Natural killer cell (primary cell): ENCODE results near the gene GNPDA2. TPM values are rescaled to one million over a fixed set of nuclear protein-coding genes. Genes with fewer than 3 reads are reported as not detected.
A peak's percentile ranks its signal among the peaks of the same experiment; 100 is the strongest.

Experiments
- ATAC-seq, 3 donors: fragments of 150-1000 bp in 2 of 3; fragments of 200-7000 bp in 1 of 3; cut with Tn5 transposase; 1 replicate in 1 of 3; 2 replicates in 2 of 3; pipeline ENCODE4 v1.10.0; 2021; ENCODE audit warnings: mild to moderate bottlenecking in 2 of 3, moderate library complexity in 2 of 3
- DNase-seq, 2 donors: peaks; one replicate each; pipeline versions ENCODE4 v3.0.0 to v3.0.0-alpha.2; 2013 to 2021; ENCODE audit warnings: mixed read lengths in 1 of 2
- H3K27ac ChIP-seq: one replicate; pipeline ENCODE4 v1.5.1; 2013; ENCODE audit warnings: mild to moderate bottlenecking, low read length
- H3K27me3 ChIP-seq: one replicate; pipeline ENCODE4 v1.6.1; 2013; ENCODE audit warnings: low read length; ENCODE audit not compliant: control insufficient read depth, insufficient read depth
- H3K36me3 ChIP-seq: one replicate; pipeline ENCODE4 v1.6.1; 2013; ENCODE audit warnings: low read length; ENCODE audit not compliant: control insufficient read depth, insufficient read depth
- H3K4me1 ChIP-seq: one replicate; pipeline ENCODE4 v1.6.1; 2013; ENCODE audit warnings: low read length; ENCODE audit not compliant: control insufficient read depth, insufficient read depth
- H3K4me3 ChIP-seq: one replicate; pipeline ENCODE4 v1.5.1; 2013; ENCODE audit warnings: low read length
- H3K9me3 ChIP-seq: one replicate; pipeline ENCODE4 v1.6.1; 2013; ENCODE audit warnings: low read length; ENCODE audit not compliant: control insufficient read depth, insufficient read depth
- H3K27ac Mint-ChIP-seq, 2 donors: one replicate each; pipeline ENCODE4 v1.8.0; 2022; ENCODE audit warnings: mild to moderate bottlenecking in 2 of 2, mixed read lengths in 2 of 2, moderate library complexity in 1 of 2
- H3K27me3 Mint-ChIP-seq, 2 donors: one replicate each; pipeline ENCODE4 v1.8.0; 2022; ENCODE audit warnings: low read depth in 2 of 2, mixed read lengths in 2 of 2
- H3K36me3 Mint-ChIP-seq: one replicate; pipeline ENCODE4 v1.8.0; 2022; ENCODE audit warnings: mixed read lengths
- H3K4me1 Mint-ChIP-seq, 2 donors: one replicate each; pipeline ENCODE4 v1.8.0; 2022; ENCODE audit warnings: mixed read lengths in 2 of 2
- H3K4me3 Mint-ChIP-seq: one replicate; pipeline ENCODE4 v1.8.0; 2022; ENCODE audit warnings: mild to moderate bottlenecking, moderate library complexity, mixed read lengths
- H3K9me3 Mint-ChIP-seq, 2 donors: one replicate each; pipeline ENCODE4 v1.8.0; 2022; ENCODE audit warnings: mixed read lengths in 2 of 2
- WGBS: methylation state at CpG from one replicate; pipeline ENCODE4 v1.1.7; 2013; ENCODE audit warnings: missing lambda C conversion rate; ENCODE audit not compliant: insufficient coverage; 5-methylcytosine and 5-hydroxymethylcytosine counted together
- intact Hi-C: fragments of 100-400 bp; cut with micrococcal nuclease; formaldehyde crosslinking; loops from one replicate; pipeline ENCODE4 v1.14.2; 2022
- total RNA-seq, 4 donors: library from RNA; stranded (reverse); fragments of 120-200 nt in 1 of 4; gene quantifications; one replicate each; pipeline versions ENCODE4 v1.2.3 to v1.2.4, GENCODE V29; 2013 to 2022
- TF ChIP-seq, protein P1 (sequence below): fragments of 200-600 bp; IDR thresholded peaks from one replicate; pipeline ENCODE4 v1.8.0; 2022; ENCODE audit warnings: antibody characterized with exemption

GNPDA2 gene
- total RNA-seq: 10 to 100 TPM in 1 of 3 donors, 1 to 10 TPM in 2; 9.2 to 15.2 (median 9.4) TPM
- total RNA-seq (2013): 20.4 TPM

DNA sequence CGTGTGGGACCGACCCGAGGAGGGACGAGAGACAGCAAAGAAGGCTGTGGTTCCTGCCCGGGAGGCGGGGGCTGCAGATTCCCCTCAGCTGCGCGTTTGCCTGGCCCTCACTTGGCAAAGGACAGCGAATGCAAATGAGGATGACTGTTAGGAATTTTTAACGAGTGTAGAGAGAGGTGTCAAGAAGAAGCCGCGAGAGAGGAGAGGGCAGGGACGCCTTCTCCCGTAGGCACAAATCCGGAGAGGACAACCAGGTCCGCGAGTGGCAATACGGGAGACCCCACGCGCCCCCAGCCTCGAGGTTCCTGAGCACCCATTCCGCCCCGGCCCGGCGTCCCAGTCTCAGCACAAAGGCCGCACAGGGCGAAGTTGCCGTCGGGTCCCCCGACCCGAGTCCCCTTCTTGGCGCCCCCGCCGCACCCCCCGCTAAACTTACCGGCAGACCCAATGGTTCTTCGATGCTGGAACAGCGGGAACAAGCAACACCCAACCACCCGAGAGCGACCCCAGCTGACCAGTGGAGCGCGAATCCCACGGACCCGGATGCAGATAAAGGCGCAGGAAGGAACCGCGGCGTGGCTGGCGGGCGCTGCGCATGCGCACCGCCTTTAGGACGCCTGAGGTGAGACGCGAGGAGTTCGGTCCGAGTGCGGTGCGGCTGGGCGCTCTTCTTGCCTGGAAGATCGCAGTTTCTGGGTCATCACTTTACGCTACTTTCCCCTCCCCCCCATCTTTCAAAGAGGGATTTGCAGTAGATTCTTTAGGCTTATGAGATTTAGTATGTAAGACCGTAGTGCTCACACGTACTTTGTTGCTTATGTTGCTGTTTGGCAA is at the start of gene GNPDA2:
Gene GNPDA2 (minus strand): TSS at position 519 of the 834 bp plus-strand sequence. CDS start 4,349 bp downstream, outside the sequence.
- Histone ChIP-seq H3K27me3 (peaks cover under 1% of the 10 kb centered on the region), H3K36me3 (no peaks in the 10 kb centered on the region), H3K9me3 (no peaks in the 10 kb centered on the region), H3K27ac (peak within 1 kb of the TSS; percentile 63), H3K4me1 (peaks cover 8% of the 10 kb centered on the region), H3K4me3 (peak within 1 kb of the TSS; percentile 92)
- peaks cover 32 to 36% of the 10 kb centered on the region in 2 donors for H3K4me1 Mint-ChIP-seq
- peaks cover 0 to 5% of the 10 kb centered on the region in 2 donors for H3K27me3 Mint-ChIP-seq
- TF ChIP-seq, protein P1, sequence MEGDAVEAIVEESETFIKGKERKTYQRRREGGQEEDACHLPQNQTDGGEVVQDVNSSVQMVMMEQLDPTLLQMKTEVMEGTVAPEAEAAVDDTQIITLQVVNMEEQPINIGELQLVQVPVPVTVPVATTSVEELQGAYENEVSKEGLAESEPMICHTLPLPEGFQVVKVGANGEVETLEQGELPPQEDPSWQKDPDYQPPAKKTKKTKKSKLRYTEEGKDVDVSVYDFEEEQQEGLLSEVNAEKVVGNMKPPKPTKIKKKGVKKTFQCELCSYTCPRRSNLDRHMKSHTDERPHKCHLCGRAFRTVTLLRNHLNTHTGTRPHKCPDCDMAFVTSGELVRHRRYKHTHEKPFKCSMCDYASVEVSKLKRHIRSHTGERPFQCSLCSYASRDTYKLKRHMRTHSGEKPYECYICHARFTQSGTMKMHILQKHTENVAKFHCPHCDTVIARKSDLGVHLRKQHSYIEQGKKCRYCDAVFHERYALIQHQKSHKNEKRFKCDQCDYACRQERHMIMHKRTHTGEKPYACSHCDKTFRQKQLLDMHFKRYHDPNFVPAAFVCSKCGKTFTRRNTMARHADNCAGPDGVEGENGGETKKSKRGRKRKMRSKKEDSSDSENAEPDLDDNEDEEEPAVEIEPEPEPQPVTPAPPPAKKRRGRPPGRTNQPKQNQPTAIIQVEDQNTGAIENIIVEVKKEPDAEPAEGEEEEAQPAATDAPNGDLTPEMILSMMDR: peak; percentile 11
- H3K36me3 Mint-ChIP-seq: no peaks in the 10 kb centered on the region
- no peaks in the 10 kb centered on the region for H3K9me3 Mint-ChIP-seq
- intact Hi-C loops: loop anchor here (1.0 kb wide), 1 partner anchor 48 kb away; the partner anchor contains the start of gene GUF1
- H3K27ac Mint-ChIP-seq: peak within 1 kb of the TSS; percentile 70 to 92
- peak within 1 kb of the TSS; percentile 95 for H3K4me3 Mint-ChIP-seq
- under 1% methylated on average over 62 of the region's 65 CpGs for WGBS
- DNase-seq: peak; percentile 70 to 90
- ATAC-seq: peak; percentile 90 to 94 (median 91)

GRCh38 chr4:44772340-44772739 is 46.0 kb upstream of the GNPDA2 start:
- no peaks in the 10 kb centered on the region for H3K36me3 Mint-ChIP-seq
- no peak for ATAC-seq
- Histone ChIP-seq H3K4me1 (no peaks in the 10 kb centered on the region), H3K27ac (no peak overlapping the region), H3K9me3 (no peaks in the 10 kb centered on the region), H3K27me3 (no peaks in the 10 kb centered on the region), H3K4me3 (no peak overlapping the region), H3K36me3 (no peaks in the 10 kb centered on the region)
- H3K27ac Mint-ChIP-seq: no peak overlapping the region
- H3K9me3 Mint-ChIP-seq: peaks cover 3 to 5% of the 10 kb centered on the region in 2 donors
- intact Hi-C loops: no loop called here
- no peak for DNase-seq
- WGBS: 88% methylated on average over 6 of the region's 6 CpGs
- TF ChIP-seq, protein P1: no peak
- no peaks in the 10 kb centered on the region for H3K4me1 Mint-ChIP-seq
- no peak overlapping the region for H3K4me3 Mint-ChIP-seq
- no peaks in the 10 kb centered on the region for H3K27me3 Mint-ChIP-seq

GRCh38 chr4:44771789-44772188 is 45.4 kb upstream of the GNPDA2 start:
- Histone ChIP-seq H3K27ac (no peak overlapping the region), H3K27me3 (no peaks in the 10 kb centered on the region), H3K9me3 (no peaks in the 10 kb centered on the region), H3K4me1 (no peaks in the 10 kb centered on the region), H3K4me3 (no peak overlapping the region), H3K36me3 (no peaks in the 10 kb centered on the region)
- Mint-ChIP-seq H3K27me3 (no peaks in the 10 kb centered on the region), H3K9me3 (peaks cover 3 to 5% of the 10 kb centered on the region in 2 donors), H3K27ac (no peak overlapping the region), H3K4me1 (no peaks in the 10 kb centered on the region), H3K36me3 (no peaks in the 10 kb centered on the region), H3K4me3 (no peak overlapping the region)
- intact Hi-C loops: no loop called here
- ATAC-seq (no peak), DNase-seq (no peak)
- 80% methylated on average over 1 of the region's 1 CpG for WGBS
- TF ChIP-seq, protein P1: no peak
